Kidney epithelial cell (primary cell): Measurements from ENCODE around the gene CTH. TPM values are rescaled to one million over a fixed set of nuclear protein-coding genes. Genes with fewer than 3 reads are reported as not detected.
"Not testable (repeated sequence)": the region's sequence is repeated elsewhere in the genome, so short reads cannot be mapped to it uniquely, and the experiment has no call there.

Experiments used
- DNase-seq: peaks from one replicate; pipeline ENCODE4 v3.0.0-alpha.2; 2010; ENCODE audit warnings: low read depth
- H3K27me3 ChIP-seq: 2 replicates; pipeline ENCODE4 v1.6.0; 2011; ENCODE audit warnings: low read length; ENCODE audit not compliant: control insufficient read depth, insufficient read depth
- H3K36me3 ChIP-seq: 2 replicates; pipeline ENCODE4 v1.5.1; 2011; ENCODE audit warnings: low read length; ENCODE audit not compliant: control insufficient read depth, insufficient read depth
- H3K4me3 ChIP-seq: 2 replicates; pipeline ENCODE4 v1.5.1; 2011; ENCODE audit warnings: low read depth, mild to moderate bottlenecking, control low read depth, low read length
- total RNA-seq: library from RNA; depleted of rRNA; stranded (reverse); fragments of >200 nt; gene quantifications from 2 replicates; pipeline ENCODE4 v1.2.3, GENCODE V29; 2015
- TF ChIP-seq, protein P1 (sequence below): IDR thresholded peaks from 2 replicates; pipeline ENCODE4 v1.5.1; 2011; ENCODE audit warnings: mild to moderate bottlenecking, moderate library complexity, low read length, control low read depth, inconsistent platforms; ENCODE audit not compliant: insufficient read depth, poor library complexity, severe bottlenecking

CTH gene
- total RNA-seq, 1 donor from 2014 or later: 18.2 TPM

DNA sequence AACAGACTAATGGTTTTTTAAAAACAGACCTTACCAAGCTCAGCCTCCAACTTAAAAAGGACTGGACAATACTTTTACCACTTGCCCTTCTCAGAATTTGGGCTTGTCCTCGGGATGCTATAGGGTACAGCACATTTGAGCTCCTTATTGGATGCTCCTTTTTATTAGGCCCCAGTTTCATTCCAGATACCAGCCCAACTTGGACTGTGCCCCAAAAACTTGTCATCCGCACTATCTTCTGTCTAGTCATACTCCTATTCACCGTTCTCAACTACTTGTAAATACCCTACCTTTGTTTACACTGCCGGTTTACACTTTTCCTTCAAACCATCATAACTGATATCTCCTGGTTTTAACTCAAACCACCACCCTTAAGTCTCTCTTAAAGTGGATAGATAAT lies 38.6 kb upstream of the CTH start:
- TF ChIP-seq, protein P1, sequence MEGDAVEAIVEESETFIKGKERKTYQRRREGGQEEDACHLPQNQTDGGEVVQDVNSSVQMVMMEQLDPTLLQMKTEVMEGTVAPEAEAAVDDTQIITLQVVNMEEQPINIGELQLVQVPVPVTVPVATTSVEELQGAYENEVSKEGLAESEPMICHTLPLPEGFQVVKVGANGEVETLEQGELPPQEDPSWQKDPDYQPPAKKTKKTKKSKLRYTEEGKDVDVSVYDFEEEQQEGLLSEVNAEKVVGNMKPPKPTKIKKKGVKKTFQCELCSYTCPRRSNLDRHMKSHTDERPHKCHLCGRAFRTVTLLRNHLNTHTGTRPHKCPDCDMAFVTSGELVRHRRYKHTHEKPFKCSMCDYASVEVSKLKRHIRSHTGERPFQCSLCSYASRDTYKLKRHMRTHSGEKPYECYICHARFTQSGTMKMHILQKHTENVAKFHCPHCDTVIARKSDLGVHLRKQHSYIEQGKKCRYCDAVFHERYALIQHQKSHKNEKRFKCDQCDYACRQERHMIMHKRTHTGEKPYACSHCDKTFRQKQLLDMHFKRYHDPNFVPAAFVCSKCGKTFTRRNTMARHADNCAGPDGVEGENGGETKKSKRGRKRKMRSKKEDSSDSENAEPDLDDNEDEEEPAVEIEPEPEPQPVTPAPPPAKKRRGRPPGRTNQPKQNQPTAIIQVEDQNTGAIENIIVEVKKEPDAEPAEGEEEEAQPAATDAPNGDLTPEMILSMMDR: no peak
- no peak for DNase-seq
- no peaks in the 10 kb centered on the region for H3K27me3 ChIP-seq
- no peak overlapping the region for H3K4me3 ChIP-seq
- H3K36me3 ChIP-seq: no peaks in the 10 kb centered on the region

DNA sequence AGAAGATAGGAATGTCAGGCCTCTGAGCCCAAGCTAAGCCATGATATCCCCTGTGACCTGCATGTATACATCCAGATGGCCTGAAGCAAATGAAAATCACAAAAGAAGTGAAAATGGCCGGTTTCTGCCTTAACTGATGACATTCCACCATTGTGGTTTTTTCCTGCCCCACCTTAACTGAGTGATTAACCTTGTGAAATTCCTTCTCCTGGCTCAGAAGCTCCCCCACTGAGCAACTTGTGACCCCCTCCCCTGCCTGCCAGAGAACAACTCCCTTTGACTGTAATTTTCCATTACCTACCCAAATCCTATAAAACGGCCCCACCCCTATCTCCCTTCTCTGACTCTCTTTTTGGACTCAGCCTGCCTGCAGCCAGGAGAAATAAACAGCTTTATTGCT lies 37.5 kb upstream of the CTH start:
- not testable (repeated sequence) for DNase-seq, H3K4me3 ChIP-seq, H3K36me3 ChIP-seq, H3K27me3 ChIP-seq

DNA sequence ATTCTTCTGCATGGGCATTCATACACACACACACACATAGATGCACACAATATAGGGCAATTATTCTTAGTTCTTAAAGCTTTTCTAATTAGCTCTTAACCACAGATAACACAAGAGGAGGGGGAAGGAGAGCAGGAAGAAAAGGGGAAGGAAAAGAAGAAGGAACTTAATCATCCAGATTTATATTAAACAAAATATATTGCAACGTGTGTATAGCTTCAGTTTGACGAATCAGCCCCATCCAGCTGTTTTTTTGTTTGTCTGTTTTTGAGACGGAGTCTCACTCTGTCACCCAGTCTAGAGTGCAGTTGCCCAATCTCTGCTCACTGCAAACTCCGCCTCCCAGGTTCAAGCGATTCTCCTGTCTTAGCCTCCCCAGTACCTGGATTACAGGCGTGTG lies 34.9 kb upstream of the CTH start:
- no peaks in the 10 kb centered on the region for H3K36me3 ChIP-seq
- TF ChIP-seq, protein P1: no peak

DNA sequence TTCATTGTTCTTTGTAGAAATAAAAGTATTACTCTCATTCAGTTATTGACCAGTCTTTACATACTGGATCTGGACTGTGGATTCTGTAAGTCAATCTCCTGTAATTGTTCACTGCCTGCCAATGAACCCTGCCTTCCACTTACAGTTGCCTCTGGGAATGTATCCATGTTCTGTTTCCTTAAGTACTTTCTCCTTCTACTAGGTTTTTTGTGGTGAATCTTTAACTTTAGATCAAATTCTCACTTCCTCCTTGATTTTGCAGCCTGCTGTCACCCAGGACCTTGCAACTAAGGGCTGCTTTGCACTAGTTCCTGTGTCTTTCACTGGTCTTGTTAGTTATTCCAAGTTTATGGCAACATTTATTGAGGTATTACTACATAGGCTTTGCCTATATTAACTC lies 28.4 kb upstream of the CTH start:
- Histone ChIP-seq H3K27me3 (no peaks in the 10 kb centered on the region), H3K4me3 (no peak overlapping the region), H3K36me3 (no peaks in the 10 kb centered on the region)
- TF ChIP-seq, protein P1: no peak
- no peak for DNase-seq

More for the DNA sequence above, 34.9 kb upstream of the CTH start:
- H3K4me3 ChIP-seq: no peak overlapping the region
- DNase-seq: no peak
- no peaks in the 10 kb centered on the region for H3K27me3 ChIP-seq

DNA sequence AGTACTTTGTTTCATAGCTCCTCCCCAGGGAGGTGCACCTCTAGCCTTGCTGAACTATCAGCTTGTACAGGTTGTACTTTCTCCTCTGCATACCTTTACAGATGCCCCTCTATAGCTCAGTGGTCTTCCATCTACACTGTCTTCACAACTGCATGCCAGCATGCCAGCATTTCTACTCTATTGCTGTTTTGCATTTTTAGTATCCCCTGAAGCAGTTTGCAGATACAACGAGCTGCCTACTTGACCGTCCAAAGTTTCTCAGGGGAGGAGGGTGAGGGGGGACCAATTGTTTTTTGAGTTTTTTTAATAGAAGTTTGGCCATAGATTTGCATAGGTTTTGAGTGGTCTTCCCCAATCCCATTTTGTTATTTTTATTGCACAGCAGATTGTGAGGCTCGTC lies 27.6 kb upstream of the CTH start:
- no peaks in the 10 kb centered on the region for H3K27me3 ChIP-seq
- TF ChIP-seq, protein P1: no peak
- no peak overlapping the region for H3K4me3 ChIP-seq
- DNase-seq: no peak
- H3K36me3 ChIP-seq: no peaks in the 10 kb centered on the region

DNA sequence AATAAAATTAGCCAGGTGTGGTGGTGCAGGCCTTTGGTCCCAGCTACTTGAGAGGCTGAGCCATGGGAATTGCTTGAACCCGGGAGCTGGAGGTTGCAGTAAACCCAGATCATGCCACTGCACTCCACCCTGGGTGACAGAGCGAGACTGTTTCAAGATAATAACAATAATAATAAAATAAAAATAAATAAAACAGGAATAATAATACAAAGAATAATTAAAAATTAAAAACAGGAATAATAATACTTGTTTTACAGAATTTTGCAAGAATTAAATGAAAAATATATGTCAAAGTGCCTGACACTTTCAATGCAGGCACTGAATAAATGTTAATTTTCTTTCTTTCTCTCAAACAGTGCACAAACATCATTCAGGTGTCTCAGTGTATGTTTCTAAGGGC lies 26.5 kb upstream of the CTH start:
- DNase-seq: no peak
- no peak overlapping the region for H3K4me3 ChIP-seq
- no peaks in the 10 kb centered on the region for H3K36me3 ChIP-seq
- H3K27me3 ChIP-seq: no peaks in the 10 kb centered on the region
- TF ChIP-seq, protein P1: no peak

DNA sequence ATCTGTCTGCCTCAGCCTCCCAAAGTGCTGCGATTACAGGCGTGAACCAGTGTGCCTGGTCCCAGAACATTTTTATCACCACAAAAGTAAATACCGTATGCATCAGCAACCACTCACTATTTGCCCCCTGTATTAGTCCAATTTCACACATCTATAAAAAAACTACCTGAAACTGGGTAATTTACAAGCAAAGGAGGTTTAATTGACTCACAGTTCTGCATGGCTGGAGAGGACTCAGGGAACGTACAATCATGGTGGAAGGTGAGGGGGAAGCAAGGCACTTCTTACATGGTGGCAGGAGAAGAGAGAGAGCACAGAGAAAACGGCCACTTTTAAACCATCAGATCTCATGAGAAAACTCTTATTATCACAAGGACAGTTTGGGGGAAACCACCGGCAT lies 25.6 kb upstream of the CTH start:
- Histone ChIP-seq H3K36me3 (no peaks in the 10 kb centered on the region), H3K4me3 (no peak overlapping the region), H3K27me3 (no peaks in the 10 kb centered on the region)
- DNase-seq: no peak
- TF ChIP-seq, protein P1: no peak
